Activated CD4-positive, CD25-positive, alpha-beta regulatory T cell treated with anti-CD3 and anti-CD28 coated beads, Interleukin-2, amount 50 U/mL, for 16 hours (primary cell): ENCODE results near the gene MAPKAPK3.

Experiments used
- DNase-seq: peaks from one replicate; pipeline ENCODE4 v3.0.0-alpha.2; 2020; ENCODE audit warnings: low read depth, low spot score

Gene MAPKAPK3

DNA sequence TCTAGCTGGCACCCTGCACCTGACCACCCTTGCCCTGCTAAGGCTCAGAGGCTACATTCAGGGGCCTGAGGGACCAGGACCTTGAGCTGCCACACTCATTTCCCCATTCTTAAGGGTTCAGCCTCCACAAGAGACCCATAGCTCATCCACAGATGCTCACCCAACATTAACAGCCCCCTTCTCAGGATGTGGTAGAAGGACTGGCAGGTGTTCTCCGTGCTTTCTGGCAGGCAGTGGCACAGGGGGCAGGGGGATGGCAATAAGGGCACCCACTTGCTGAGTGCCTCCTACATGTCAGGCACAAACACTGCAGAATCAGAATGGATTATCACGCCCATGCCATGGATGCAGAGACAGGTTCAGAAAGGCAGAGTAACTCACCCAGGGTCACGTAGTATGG lies 9.4 kb downstream of the MAPKAPK3 start:
- no peak for DNase-seq

DNA sequence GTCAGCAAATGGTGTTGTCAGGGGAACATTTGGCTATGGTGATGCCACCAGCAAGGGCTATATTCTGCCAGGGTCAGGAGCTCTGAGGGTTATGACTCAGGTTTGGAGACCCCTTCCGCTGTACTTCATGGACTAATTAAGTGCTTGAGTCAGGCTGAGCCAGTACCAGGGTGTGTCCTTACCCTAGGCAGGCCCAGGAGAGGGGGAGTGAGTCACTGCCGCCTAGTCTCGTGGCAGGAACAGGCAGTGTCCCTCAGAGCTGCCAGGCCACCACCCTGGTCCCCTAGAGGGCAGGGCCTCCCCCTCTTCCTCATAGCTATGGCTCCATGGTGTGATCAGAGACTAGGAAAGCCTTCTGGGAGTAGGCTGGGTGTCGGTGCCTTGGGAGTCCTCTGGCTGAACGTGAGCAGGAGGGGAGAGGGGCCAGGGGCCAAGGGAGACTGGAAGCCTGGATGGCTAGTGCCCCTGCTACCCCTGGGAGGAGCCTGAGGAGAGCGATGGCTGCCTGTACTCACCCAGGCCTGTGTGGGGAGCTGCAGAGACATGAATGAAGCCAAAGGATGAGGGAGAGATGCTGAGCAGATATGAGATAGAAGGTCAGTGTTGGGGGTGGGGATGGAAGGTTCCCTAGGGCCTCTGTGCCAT lies 10.6 kb downstream of the MAPKAPK3 start:
- DNase-seq = no peak

DNA sequence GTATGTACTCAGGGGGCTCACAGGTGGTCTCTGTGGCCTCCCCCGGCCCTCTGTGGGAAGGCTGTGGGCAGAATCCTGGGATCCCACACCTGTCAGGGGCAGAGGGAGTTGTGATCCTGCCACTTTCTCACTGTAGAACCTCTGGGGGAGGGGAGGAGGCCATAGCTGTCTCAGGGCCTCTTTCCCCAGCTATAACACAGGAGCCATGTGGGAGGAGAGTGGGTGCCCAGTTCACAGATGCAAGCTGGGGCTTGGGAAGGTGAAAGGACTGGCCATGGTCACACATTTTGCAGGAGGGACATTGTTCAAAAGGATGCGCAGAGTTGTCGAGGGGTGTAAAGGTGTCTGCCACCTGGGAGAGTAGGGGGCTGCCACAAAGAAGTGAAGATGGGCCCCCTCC lies 11.7 kb downstream of the MAPKAPK3 start:
- no peak for DNase-seq

DNA sequence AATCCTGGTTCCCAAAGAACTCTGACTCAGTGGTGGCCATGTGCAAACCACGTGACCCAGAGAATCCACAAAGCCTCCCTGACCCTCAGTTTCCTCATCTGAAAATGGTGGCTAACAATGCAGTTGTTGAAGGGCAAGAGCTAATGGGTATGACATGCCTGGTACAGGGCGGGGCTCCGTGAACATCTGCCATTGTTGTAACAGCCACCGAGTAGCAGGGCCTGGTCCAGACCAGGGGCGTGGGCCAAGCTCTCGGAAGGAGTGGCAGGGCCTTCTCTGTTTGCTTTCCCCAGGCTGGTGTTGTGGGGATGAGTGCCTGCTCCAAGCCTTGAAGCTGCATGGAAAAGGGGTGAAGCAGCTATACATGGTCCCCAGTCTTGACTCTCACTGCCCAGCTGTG lies 13.4 kb downstream of the MAPKAPK3 start:
- DNase-seq = no peak

DNA sequence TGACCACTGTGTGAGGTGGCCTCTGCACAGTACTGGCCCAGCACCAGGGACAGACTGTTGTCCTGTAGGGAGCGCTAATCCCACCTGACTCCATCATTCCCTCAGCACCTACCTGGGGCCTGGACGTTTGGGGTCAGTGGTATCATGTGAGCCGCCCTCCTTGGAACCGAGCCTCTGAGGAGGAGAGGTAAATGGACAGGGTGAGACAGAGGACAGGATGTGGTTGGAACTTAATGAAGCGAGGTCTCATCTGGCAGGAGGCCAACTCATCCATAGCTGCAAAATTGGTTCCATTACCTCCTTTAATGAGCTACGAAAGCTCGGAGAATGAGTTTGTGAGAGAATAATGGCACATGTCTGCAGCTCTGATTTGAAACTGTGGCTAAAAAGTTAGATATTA lies 13.9 kb downstream of the MAPKAPK3 start:
- DNase-seq = no peak

DNA sequence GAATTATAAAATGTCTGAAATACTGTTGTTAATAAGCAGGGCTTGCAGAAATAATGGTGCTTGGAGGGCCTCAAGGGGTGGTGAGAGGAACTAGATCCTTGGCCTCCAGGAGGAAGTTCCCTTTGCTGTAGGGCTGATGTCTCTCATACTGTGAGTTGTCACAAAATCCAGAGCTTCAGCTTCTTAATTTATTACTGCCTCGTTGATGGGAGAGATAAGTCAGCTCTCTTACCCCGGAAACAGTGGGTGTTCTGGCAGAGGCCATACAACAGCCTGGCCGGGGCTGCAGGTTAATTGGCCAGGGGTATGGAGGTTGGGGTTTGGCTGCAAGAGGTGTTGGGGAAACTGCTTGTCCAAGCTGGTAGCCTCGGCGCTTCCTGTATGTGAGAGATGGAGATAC lies 15.5 kb downstream of the MAPKAPK3 start:
- DNase-seq = no peak

DNA sequence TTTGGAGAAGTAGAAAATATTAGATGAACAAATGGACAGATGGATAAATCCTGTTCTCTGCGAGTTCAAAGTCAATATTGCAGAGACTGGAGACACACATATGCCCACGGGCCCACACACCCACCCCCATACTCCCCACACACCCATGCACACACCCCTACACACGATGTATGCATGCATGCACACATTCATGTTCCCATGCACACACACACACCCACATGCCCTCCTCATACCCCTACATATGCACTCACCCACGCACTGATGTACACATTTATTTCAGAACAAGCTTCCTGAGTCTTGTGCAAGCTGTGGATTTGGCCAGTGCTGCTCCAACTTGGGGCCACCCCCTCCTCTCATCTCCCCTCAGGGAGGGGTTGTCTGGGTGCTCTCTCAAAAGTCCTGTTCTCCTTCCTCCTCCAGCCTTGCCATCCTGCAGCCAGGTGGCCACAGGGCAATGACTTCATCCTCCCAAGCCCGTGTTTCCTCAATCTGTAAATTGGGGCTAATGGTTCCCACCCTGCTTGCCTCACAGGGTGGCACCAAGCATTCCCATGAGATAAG lies 16.4 kb downstream of the MAPKAPK3 start:
- DNase-seq = no peak

DNA sequence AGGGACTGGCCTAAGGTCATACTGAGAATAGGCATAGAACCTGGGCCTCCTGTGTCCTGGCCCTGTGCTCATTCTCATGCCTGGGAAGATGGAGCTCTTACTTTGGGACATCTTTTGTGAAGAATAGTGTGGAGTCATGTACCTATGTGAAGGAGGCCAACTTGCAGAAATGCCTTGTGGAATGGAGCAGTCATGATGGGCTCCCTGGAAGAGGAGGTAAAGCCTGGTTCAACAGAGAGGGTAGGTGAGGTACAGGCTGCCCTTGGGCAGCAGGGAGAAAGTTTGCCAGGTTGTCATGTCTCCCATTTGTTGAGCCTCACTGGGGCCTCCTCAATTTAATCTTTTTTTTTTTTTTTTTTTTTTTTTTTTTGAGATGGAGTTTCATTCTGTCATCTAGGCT lies 18.1 kb downstream of the MAPKAPK3 start:
- no peak for DNase-seq

DNA sequence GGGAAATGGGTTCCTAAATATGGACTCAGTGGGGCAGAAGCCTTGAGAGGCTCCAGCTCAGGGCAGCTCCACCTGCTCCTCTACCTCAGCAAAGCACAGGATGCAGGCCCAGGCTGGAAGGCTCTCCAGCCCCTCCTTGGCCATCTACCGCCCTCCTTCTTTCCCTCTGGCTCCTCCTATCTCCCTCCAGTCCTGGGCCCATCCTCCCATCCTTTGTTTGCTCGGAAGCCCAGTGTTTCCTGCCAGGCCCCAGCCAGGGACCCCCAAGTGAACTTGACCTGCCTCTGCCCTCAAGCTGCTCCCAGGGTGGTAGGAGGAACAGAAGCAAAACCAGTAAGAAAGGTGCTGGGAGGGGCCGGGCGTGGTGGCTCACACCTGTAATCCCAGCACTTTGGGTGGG lies 20.1 kb downstream of the MAPKAPK3 start:
- no peak for DNase-seq

DNA sequence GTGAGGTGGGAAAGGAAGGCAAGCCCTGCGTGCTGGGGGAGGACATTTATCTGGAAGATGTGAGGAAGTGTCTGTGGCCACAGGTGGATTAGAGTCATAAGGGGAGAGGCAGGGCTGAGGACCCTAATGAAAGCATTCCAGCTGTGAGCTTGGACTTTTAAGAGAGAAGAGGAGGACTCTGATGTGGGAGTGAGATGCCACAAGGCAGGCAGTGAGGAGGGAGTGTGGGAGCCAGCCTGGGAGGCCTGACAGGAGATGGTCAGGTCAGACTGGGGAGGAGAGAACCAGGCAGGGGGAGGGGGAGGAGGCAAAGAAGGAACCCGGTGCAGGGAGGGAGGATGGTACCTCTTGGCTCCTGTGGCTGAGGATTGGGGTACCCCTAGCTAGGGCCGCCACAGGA lies 21.0 kb downstream of the MAPKAPK3 start:
- DNase-seq = no peak

DNA sequence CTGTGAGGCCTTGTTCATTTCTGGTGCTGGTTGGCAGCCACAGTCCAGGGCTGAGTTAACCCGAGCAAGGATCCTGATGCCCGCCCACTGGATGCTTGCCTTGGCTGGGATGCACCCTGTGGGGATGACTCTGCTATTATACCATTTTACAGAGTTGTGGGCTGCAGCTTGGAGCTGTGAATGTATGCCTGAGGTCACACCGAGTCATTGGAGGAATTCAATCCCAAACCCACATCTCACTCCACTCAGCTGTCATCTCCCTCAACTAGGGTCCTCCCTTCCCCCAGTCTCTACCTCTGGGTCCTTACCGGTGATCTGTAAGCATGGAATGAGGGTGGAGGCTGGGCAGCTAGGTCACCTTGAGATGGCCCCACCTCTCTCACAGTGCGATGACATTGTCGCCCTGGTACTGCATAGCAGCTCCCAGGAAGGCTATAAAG lies 22.1 kb downstream of the MAPKAPK3 start:
- DNase-seq = no peak

DNA sequence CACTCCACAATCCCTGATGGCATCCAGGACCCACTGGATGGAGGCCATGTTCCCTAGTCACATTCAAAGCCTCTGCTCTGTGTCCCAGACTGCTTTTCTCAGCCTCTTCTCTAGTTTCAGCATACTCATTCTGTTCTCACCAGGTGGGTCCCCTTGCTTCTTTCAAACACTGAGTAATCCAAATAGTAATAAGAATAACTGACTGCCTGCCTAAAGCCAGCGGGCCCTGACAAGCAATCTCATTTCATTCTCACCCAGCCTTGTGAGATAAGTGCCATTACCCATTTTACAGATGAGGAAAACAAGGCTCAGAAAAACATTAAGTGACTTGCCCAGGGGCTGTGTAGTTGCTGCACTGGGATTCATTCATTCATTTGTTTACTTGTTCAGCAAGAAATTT lies 25.4 kb downstream of the MAPKAPK3 start:
- DNase-seq = no peak

DNA sequence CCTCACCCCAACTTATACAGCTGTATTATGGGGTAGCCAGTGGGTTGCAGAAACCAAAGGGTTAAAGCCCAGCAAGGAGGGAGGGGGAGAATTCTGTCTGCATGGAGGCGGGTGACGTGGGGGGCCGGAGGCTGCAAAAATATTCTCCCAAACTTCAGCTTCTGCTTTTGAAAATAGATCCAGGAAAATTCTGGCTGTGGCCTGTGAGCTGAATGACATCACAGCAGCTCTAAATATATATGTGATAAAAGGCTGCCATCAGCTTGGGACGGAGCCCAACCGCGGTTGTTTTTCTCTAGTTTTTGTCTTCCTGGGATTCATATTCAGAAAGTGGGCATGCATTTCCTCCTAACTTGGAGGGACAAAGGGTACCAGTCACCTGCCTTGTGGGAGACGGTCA lies 27.6 kb downstream of the MAPKAPK3 start:
- DNase-seq = no peak

DNA sequence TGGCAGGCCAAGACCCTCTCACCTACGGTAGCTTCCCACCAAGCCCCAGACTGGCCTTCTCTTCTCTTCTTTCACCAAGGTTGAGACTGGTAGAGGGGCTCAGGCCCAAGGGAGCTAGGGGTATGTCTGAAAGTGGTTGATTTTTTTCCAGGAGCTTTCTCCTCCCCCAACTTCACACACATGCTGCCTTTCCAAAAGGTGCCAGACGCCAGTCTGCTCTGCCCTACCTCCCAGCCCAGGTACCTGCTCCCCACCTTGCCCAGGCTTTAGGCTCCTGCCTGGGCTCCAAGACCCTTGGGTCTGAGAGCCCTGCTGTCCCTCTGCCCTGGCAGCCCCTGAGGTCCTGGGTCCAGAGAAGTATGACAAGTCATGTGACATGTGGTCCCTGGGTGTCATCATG lies 28.4 kb downstream of the MAPKAPK3 start:
- no peak for DNase-seq

DNA sequence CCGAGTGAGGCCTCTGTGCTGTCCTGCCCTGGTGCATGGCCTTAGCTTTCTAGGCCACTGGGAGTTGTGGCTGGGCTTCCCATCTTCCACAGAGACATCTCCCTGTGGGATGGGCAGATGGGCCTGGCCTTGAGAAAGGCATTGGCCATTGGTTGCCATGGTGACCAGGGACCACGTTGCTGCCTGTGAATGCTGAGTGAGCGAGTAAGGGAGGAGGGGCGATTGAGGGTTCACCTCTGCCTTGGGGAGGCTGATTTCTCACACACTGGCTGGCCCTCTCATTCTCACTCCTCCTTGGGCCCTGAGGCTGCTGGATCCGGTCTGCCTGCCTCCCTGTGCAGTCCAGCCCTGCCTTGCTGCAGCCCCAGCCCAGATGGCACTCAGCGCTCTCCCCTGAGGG lies 31.4 kb downstream of the MAPKAPK3 start:
- DNase-seq = no peak

DNA sequence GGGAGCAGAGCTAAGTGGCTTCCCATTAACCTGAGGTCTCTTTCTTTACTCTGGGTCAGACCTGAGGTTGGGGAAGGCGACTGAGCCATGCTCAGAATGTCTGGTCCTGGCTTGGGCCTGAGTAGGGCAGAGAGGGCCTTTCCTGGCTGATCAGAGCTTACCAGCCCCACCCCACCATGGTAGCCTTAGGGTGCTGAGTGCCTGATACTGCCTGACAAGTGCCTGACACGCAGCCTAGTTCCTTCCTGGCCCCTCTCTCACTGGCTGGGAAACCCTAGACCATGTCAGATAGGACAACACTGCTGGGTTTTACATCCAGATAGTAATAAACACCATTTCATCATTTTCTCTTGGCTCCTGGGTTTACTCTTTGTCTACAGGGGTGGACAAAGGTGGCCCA lies 32.0 kb downstream of the MAPKAPK3 start:
- no peak for DNase-seq

DNA sequence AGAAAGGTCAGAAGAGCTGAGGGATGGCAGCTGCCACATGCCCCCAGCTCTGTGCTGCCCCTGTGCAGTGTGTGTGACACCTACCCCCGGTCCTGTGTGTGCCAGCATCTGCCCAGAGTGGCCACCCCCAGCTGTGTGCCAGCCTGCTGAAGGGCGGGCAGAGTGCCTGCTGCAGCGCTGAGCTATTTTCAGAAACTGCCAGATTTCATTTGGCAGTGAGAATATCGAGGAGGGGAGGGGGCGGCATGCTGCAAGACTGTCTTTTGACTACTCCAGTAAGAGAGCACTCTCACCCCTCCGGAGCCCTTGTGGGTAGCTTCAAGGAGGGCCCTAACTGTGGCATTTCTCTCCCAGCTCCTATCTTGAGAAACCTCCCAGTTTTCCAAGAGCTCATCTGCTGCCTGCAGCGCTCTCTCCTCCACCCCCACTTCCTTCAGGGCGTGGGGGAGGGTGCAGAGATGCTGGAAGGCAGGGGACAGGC lies 32.5 kb downstream of the MAPKAPK3 start:
- no peak for DNase-seq

DNA sequence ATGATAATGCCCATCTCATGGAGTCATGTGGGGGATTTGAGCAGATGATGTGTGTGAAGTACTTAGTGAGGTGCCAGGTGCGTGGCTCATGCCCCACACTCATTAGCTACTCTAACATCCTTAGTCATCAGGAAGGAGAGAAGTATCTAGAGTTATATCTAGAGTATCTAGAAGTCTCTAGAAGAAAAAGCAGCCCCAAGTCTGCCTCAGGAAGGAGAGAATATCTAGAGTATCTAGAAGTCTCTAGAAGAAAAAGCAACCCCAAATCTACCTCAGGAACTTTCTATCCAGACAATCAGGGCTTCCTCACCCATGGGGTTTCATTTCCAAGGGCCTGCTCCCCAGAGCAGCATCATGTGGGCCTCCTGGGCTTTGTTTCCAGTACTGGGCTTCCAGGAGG lies 33.1 kb downstream of the MAPKAPK3 start:
- DNase-seq = no peak

DNA sequence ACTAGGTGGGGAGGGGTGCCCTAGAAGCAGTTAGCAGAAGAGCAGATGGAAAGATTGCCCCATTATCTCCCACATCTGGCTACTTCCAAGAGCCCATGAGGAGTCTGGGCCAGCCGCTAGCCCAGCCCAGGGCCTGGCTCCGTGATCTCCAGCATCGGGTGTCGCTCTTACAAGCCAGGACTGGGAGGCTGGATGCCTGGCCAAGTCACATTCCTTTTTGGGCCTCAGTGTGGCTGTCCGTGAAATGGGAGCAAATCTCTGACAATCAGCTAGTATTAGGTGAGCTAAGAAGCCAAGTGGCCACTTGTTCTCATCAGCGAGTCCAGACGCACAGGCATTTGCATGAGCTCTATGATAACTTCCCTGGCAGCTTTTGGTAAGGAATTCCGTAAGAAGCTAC lies 34.5 kb downstream of the MAPKAPK3 start:
- no peak for DNase-seq

DNA sequence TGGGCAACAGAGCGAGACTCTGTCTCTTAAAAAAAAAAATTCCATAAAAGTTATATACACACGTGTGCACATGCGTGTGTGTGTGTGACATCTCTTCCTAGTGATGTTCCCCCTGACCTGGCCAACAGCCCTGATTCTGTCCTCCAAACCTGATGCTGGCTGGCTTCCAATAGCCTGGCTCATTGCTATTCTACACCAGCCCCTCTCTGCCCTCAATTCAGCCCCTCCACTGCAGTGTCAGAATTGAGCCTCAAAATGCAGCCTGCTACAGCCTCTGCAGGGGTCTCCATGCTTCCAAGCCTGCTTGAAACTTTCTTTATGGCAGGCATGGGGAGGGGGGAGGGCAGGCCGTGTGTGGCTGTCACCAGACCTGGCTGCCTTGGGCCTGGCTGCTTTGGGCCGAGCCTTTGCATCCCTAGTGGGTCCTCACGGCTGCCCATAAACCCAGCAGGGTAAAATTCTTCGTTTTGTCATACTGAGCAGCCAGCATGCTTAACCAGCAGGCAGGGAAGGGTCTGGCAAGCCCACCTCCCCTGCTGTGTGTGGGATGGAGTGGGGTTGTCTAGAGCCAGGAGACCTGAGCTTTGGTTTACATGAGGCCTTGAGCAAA lies 35.1 kb downstream of the MAPKAPK3 start:
- DNase-seq = no peak

DNA sequence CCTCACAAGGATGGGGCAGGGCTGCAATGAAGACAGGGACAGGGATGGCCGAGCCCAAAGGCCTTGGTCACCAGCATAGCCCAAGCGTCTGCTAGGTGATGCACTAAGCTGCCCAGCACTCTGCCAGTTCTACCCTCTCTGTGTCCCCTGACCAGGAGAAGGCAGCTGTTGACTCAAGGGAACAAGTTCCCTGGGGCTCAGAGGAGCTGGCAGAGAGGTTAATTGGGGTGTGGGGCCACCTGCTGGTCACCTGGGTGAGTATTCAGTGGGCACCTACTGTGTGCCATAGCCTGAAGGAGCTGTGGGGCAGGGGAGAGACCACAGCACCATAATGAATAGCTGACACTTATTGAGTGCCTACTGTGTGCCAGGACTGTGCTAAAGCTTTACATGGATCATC lies 35.8 kb downstream of the MAPKAPK3 start:
- peak; percentile 19 for DNase-seq

DNA sequence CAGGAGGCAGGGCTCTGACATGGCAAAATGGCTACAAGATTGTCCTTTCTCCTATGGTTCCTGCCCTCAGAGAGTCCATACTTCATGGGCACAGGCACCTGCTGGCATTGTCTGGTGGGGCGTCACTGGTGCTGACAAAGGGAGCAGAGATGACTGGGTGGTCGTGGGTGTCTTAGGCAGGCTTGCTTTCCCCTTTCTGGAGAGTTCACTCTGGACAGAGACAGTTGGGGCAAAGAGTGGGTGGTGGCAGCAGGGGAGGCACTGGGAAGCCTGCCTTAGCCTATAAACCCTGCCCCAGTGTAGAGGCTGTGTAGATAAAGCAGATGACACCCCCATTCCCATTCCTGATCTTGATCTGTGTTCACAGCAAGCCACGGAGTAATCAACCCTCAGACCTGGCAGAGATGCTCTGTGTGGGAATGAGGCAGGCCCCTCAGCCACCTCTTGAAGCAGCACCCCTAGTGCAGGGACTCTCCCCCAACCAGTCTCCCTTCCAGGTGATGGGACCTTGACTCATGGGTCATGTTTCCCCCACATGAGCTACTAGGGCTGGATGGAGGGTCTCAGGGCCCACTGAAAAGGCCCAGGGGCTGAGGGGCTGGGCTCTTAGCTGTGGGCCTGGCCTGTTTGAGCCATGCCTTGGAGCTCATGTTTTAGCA lies 37.1 kb downstream of the MAPKAPK3 start:
- DNase-seq = no peak
